NCI-H2227 treated with DMSO at 0.1 percent for 48 hours (cell line): Measurements from ENCODE around the gene SPR.

ENCODE experiments used
- DNase-seq: peaks from one replicate; lab custom pipeline; 2025; lab: John Stamatoyannopoulos, UW

SPR gene

GRCh38 chr2:72915907-72916742, 28.9 kb downstream of the SPR start:
- DNase-seq: no peak

GRCh38 chr2:72916743-72917137, 29.5 kb downstream of the SPR start:
- DNase-seq: no peak

- peak; percentile 34 for DNase-seq
These were observed 30.1 kb downstream of the SPR start, which contains the start of gene EMX1 for GRCh38 chr2:72917138-72917876. Gene EMX1, plus strand, starts transcription at chr2:72917519. Its CDS starts 334 bp downstream, at chr2:72917853.

GRCh38 chr2:72917877-72918553, 30.8 kb downstream of the SPR start:
- no peak for DNase-seq

- DNase-seq: no peak
These were observed 32.5 kb downstream of the SPR start for GRCh38 chr2:72919414-72920317.

- DNase-seq: peak; percentile 37
These were observed 33.3 kb downstream of the SPR start for GRCh38 chr2:72920318-72921087.

- DNase-seq: no peak
These were observed 34.1 kb downstream of the SPR start for GRCh38 chr2:72921088-72921851.

GRCh38 chr2:72921853-72922252, 34.6 kb downstream of the SPR start:
- no peak for DNase-seq

GRCh38 chr2:72923833-72924352, 36.7 kb downstream of the SPR start:
- DNase-seq: no peak

- peak; percentile 12 for DNase-seq
These were observed 37.4 kb downstream of the SPR start for GRCh38 chr2:72924353-72925240.

- no peak for DNase-seq
These were observed 38.2 kb downstream of the SPR start for GRCh38 chr2:72925328-72925943.

GRCh38 chr2:72926368-72926767, 39.2 kb downstream of the SPR start:
- no peak for DNase-seq

- DNase-seq: no peak
These were observed 39.7 kb downstream of the SPR start for GRCh38 chr2:72926811-72927465.

GRCh38 chr2:72927619-72928550, 40.7 kb downstream of the SPR start:
- no peak for DNase-seq

GRCh38 chr2:72929010-72929409, 41.8 kb downstream of the SPR start:
- DNase-seq: no peak

- no peak for DNase-seq
These were observed 44.2 kb downstream of the SPR start for GRCh38 chr2:72931280-72931910.
